GM18951 (cell line): Measurements from ENCODE around the gene IL10RA.
"Not testable (repeated sequence)": the region's sequence is repeated elsewhere in the genome, so short reads cannot be mapped to it uniquely, and the experiment has no call there.

ENCODE experiments used
- POLR2A ChIP-seq: IDR thresholded peaks from 4 replicates; pipeline ENCODE4 v1.6.1; 2011; ENCODE audit warnings: mild to moderate bottlenecking; ENCODE audit not compliant: insufficient read length, insufficient read depth; ENCODE audit errors: extremely low read depth
- in situ Hi-C: fragments of 300-500 bp; cut with MboI; formaldehyde crosslinking; loops from one replicate; pipeline ENCODE4 v1.12.0; 2022; ENCODE audit warnings: low sequenced_read_pairs, mixed read lengths, inconsistent platforms; ENCODE audit not compliant: unreplicated experiment

The IL10RA gene

GRCh38 chr11:118001494-118001971, 15.3 kb downstream of the IL10RA start:
- in situ Hi-C loops = no loop called here
- TF ChIP-seq POLR2A = no peak

- in situ Hi-C loops = no loop called here
- TF ChIP-seq POLR2A = no peak
These were observed 15.9 kb downstream of the IL10RA start for GRCh38 chr11:118002010-118002540.

GRCh38 chr11:118002541-118003423, 16.6 kb downstream of the IL10RA start:
- no peak for TF ChIP-seq POLR2A
- in situ Hi-C loops = no loop called here

- in situ Hi-C loops = no loop called here
These were observed 17.3 kb downstream of the IL10RA start for GRCh38 chr11:118003456-118003855.

GRCh38 chr11:118004543-118005223, 18.5 kb downstream of the IL10RA start:
- in situ Hi-C loops = no loop called here
- no peak for TF ChIP-seq POLR2A

More at GRCh38 chr11:118003456-118003855, 17.3 kb downstream of the IL10RA start:
- TF ChIP-seq POLR2A = no peak

- TF ChIP-seq POLR2A = no peak
- in situ Hi-C loops = no loop called here
These were observed 19.3 kb downstream of the IL10RA start for GRCh38 chr11:118005224-118006152.

- in situ Hi-C loops = no loop called here
- no peak for TF ChIP-seq POLR2A
These were observed 19.9 kb downstream of the IL10RA start for GRCh38 chr11:118006153-118006534.

GRCh38 chr11:118007040-118007439, 20.8 kb downstream of the IL10RA start:
- no peak for TF ChIP-seq POLR2A
- in situ Hi-C loops = no loop called here

- in situ Hi-C loops = not testable (repeated sequence)
These were observed 21.5 kb downstream of the IL10RA start for GRCh38 chr11:118007563-118008270.

GRCh38 chr11:118008271-118008911, 22.2 kb downstream of the IL10RA start:
- TF ChIP-seq POLR2A = no peak
- in situ Hi-C loops = no loop called here

GRCh38 chr11:118009864-118010737, 23.9 kb downstream of the IL10RA start:
- in situ Hi-C loops = no loop called here
- TF ChIP-seq POLR2A = no peak
